Skeletal muscle cell (primary cell): ENCODE results near the gene MYO5A.

ENCODE experiments used
- DNase-seq: peaks from one replicate; pipeline ENCODE4 v3.0.0-alpha.2; 2010; ENCODE audit warnings: low read depth
- H3K4me3 ChIP-seq: 2 replicates; pipeline ENCODE4 v1.5.1; 2011; ENCODE audit warnings: low read depth, mild to moderate bottlenecking, control low read depth, low read length, moderate library complexity

The MYO5A gene

DNA sequence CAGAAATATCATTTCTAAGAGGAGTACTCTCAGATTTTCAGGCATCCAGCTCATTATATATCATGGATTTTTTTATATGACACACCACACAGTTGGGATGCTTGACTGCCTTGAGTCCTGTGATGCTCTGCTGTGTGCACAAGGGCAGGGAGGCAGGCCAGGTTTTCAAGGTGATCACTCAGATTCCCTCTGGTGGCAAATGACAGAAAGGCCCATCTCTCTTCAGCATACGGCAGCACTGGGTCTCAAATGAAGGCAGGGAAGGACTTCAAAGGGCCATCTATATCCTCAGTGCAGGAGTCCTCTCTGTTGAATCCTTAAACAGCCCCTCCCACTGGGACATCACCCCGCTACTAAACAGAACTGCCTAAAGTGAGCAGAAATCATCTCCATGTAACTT is 178.3 kb downstream of the MYO5A start:
- no peak overlapping the region for H3K4me3 ChIP-seq
- no peak for DNase-seq

DNA sequence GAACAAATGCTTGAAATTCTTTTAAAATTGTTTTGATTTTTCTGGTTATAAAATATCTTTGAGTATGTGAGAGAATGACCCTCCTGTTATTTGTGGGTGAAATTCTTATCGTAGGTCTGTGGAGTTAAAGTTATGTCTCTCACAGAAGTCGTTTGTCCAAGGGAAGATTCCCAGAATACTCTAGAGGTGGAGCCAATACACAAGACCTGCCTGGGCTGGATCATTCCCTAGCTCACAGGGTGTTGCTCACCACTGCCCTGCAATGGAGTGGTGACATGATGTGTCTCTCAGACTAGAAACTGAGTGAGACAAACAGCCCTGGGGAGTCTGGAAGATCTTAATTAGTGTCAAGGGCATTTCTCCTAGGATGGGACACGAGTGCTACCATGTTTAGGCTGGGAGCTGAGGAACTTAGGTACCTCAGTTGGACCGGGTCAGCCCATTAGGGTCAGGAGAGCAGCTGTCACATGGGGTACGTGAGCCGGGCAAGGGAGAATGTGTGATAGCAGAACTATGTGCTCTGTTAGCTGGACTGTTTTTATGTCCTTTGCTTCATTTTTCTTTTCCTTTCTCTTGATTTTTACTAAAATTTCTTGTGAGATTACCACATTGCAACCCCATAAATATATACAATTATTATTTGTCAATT is 179.5 kb downstream of the MYO5A start:
- no peak overlapping the region for H3K4me3 ChIP-seq
- no peak for DNase-seq

DNA sequence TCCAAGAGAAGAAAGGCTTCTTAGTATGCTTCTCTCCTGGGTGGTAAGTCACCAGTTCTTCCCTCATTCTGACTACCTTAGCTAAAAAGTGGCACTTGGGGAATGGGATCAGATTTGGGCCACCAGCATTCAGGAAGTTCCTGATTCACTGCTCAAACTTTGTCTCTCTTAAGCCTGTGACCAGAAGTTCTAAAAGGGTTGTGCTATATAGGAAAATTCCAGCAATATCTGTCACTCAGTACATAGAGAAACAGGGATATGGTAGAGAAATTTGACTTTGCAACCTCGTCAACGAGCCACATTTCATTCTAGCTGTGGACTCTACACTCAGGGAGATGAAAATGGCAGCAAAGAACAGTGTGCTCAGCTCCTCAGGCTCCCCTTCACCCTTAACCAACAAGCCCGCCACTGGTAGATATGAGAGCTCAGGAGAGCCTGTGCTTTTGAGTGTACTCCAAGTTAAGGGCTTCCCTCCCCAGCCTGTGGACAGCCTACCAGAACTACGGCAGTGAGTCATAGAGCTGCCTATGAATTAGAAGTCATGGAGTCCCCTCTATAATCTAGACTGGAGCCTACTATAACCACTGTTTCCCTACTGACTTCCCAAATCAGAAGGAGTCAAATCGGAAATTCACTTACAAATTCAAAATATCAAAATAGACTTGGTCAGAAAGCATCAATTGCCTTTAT is 180.5 kb downstream of the MYO5A start:
- no peak overlapping the region for H3K4me3 ChIP-seq
- no peak for DNase-seq

DNA sequence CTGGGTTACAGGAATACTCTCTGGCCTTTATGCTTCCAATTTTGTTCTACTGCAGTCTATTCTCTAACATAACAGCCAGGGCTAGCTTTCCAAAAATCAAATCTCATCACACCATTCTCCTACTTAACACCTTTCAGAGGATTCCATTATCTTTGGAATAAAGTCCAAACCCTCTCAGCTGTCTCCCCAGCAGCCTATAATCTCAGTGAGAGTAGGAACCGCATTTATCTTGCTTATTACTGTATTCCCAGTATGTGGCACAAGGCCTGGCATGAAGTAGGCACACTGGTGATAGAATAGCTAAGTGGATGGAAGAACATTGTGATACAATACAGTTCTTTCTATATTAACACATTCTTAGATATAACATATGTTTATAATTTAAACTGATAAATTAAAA is 184.1 kb downstream of the MYO5A start:
- DNase-seq: no peak
- no peak overlapping the region for H3K4me3 ChIP-seq

DNA sequence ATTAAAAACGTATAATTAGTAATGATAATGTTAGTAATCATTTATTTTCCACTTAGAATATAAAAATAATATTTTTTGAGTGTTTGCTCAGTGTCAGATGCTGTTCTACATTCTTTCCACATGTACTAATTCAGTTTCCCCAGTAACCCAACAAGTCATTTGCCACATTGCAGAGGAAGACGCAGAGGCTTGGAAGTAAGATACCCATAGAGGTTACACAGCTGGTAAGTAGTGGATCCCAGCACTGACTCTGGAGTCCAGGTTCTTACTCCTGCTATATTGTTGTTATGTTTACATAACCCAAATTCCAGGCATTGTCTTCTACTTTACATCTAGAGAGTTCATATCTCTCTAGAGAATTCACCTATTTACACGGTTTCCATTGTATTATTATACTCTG is 184.8 kb downstream of the MYO5A start:
- DNase-seq: no peak
- no peak overlapping the region for H3K4me3 ChIP-seq

DNA sequence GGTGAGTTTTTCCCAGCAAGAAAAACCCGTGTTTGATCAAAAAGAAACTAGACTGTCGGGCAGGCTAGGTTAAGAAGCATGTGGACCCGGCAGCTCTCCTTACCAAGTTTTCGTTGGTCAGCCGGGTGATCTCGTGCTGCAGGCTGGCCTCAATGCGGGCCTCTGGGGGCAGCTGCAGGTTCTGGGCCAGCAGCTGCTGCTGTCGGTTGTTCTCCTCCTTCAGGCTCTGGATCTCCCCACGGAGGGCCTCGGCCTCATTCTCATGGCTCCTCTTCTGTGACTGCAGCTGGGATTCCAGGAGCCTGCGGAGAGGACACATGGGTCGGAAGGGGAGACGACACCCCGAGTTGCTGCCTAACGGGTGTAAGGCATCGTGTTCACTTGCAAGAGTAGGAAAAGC is 188.6 kb downstream of the MYO5A start:
- H3K4me3 ChIP-seq: no peak overlapping the region
- DNase-seq: peak; percentile 16

DNA sequence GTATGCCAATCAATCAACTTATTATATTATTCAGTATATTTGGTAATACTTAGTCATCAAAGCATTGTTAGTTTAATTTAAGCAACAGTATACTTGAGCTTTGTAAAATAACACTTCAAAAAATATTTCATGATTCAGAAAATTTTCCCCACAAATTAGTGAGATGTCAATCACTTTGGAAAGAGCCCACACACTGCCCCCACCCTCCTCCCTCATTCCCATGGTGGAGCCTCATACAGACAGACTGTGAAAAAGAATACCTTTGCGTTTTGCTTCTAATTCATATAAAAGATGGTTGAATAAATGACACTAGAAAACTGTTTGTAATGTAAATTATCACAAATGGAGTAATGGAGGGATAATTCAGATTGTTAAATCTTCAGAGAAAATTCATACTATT is 189.8 kb downstream of the MYO5A start:
- H3K4me3 ChIP-seq: no peak overlapping the region
- no peak for DNase-seq

DNA sequence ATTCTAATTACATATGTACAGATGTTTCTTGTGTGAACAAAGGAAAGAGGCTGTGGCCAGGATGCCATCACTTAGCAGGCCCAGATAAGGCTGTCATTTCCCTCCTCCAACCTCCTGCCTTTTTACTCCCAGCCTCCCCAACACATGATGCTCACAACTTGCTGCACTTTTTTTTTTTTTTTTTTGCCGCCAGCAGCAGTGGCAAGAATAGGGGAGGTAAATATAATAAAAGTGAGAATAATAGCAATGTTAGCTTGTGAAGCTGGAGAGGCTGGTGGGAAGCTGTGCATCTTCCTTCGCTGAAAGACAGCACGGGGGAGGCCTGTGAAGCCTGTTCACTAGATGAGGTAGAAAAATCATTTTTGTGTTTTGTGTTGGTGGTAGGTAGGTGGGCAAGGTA is 190.6 kb downstream of the MYO5A start:
- H3K4me3 ChIP-seq: no peak overlapping the region
- no peak for DNase-seq

DNA sequence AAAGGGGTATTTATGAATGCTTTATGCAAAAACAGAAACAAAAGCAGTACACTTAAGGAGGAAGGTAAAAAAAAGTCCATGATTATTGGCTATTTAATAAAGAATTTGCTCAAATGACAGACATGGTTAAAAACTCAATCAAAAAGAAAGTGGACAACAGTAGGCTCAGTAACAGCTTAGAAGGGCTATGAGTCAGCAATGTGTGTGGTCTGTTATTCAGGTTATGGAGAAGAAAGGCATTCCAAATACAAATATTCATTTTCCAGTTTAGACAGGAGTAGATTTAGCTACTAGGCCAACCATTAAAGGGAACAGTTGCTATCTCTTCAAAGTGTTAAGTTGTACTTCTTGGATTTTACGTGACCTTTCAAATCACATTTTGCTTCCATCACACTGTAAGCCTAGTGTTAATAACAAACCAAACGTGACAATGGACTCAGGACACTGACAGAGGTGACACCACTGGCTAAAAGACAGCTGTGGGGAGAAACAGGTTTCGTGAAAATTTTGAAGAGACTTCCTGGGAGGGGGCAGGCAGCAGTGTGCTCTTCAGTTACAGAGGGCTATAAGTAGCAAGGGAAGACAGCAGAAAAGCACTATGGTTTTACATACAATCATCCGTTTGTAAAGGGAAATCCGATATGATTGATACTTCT is 191.4 kb downstream of the MYO5A start:
- no peak overlapping the region for H3K4me3 ChIP-seq
- DNase-seq: peak; percentile 34

DNA sequence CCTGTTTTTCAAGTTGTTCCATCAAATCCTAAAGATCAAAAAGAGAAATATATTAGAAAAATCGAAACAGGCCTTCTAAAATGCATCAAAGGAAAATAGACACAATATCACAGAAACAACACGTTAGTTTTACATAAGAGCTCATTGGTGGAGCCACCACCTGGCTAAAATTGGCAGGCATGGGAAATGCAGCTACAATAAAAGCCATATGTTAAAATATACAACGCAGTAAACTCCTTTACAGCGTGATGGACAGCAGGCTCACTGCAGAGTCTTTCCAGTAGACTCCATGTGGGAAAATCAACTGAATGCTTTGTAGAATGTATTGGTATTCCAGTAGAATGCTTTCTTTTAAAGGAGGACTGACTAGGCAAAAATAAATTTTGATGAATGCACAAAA is 192.2 kb downstream of the MYO5A start:
- DNase-seq: no peak

DNA sequence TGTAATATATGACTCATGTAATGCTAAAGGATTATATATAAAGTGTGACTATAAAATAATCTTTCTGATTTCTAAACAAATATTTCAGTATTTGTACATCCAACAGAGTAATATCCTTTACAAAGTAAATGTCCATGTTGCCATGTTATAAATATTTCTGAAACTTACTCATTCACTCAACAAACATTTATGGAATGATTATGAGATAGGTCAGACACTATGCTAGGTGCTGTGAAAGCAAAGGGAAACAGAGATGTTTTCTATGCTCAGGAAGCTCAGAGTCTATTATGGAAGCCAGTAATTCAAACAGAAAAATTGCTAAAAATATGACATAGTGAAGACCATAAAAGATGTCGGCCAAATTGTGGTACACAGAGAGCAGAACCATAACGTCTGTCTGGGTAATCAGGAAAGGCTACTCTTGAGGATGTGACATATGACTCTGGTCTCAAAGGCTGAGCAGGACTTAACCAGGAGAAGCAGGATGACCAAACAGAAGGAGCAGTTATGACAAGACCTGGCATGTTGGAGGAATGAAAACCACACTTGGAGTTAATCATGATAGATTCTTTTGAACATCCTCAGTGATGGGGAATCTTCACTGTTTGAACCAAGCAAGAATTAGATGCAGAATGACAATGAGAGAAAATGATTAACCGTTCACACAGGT is 194.1 kb downstream of the MYO5A start:
- DNase-seq: no peak
- no peak overlapping the region for H3K4me3 ChIP-seq

More for the DNA sequence above, 192.2 kb downstream of the MYO5A start:
- no peak overlapping the region for H3K4me3 ChIP-seq

DNA sequence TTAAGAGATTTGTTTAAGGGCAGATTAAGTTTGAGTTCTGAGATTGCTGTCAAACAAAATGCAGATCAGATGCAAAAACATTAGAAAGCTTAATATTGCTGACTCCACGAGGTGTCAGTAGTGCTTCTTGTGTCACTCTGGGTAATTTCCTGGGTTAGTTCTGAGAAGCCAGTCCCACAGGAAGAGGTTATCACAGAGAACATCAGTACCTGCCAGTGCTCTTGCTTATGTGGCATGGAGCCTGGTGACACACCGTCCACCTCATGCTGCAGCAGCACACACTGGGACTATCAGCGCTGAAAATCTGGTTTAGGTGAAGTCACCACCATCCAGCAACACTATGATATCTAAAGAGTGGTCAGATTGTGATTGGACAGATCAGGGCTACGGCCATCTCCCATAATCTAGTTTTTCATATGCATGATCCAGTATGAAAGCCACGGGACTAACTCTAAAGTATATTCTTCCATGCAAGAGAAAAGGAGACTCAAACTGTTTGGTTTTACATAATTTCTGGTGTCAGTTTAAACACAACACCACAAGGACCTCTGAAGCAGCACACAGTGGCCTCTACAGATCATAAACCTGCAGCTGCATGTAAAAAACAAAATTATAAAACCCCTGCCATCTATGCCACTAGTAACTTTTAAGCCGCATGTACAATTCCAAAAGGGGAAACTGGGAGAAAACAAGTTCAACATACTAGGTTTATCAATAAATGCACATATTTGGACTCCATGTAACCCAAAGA is 197.0 kb downstream of the MYO5A start:
- DNase-seq: no peak
- H3K4me3 ChIP-seq: no peak overlapping the region

DNA sequence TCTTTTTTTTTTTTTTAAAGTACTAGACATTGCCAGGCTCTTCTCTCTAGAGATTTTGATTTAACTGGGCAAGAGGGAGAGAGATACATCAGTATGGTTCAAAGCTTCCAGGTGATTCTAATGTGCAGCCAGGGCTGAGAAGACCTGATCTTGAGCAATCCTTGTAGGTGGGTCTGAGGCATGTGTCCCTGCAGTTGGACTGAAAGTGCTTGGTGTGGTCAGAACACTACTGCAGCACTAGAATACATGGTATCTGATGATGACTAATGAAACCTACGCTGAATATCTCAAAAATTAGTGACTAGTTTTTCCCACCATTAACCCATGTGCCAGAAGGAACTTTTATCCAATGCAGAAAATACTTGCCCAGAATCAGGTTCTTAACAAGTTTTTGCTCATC is 198.7 kb downstream of the MYO5A start:
- no peak for DNase-seq
- H3K4me3 ChIP-seq: no peak overlapping the region

DNA sequence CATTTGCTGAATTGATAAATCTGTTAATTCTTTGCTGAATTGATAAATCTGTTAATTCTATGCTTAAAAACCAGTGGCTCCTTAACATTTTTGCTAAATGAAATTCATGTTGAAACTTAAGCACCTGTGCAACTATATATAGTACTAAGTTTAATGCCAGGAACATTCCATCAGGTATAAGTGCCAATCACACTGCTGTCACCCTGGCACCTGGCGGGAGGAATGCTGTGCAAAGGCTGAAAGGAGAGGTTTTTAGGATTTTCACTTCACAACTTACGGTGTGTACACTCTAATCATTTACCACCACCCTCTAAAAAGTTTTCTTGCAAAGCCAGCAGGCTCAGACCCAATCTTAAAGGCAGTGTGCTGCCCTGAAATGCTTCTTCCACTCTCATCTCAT is 199.5 kb downstream of the MYO5A start:
- DNase-seq: no peak

DNA sequence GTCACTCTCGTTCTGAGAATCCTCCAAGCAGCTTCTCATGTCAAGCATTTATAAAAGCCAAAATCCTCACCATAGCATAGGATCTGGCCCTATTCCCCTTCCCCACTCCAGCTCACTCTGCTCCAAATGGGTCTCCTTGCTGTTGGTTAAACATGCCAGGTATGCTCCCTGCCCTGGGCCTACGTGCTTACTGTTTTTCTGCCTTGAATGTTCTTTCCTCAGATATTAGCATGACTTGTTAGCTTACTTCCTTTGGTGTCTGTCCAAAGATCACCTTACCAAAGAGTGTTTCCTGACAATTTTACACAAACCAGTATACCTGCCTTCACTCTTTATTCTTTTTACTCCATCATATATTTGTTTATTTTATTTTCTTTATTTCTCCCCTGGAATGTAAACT is 200.0 kb downstream of the MYO5A start:
- H3K4me3 ChIP-seq: no peak overlapping the region
- no peak for DNase-seq

More for the DNA sequence above, 199.5 kb downstream of the MYO5A start:
- no peak overlapping the region for H3K4me3 ChIP-seq

DNA sequence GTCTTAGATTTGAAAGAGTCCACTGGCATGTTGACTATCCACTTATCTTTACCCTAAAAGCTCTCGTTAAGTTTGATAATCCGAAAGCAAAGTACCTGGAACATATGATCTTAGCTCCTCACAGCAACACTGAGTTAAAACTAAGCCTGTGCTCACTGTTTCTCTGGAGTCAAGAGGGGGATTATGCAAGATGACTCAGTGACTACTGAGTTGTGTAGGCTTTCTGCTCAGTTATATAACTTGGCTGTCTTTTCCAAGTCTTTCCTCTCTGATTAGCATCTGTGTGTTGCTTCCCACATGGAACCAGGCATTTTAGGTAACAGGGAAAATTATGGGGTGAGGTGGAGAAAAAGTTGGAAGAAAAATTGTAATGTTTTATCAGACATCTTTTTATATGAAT is 201.9 kb downstream of the MYO5A start:
- DNase-seq: no peak
- H3K4me3 ChIP-seq: no peak overlapping the region

DNA sequence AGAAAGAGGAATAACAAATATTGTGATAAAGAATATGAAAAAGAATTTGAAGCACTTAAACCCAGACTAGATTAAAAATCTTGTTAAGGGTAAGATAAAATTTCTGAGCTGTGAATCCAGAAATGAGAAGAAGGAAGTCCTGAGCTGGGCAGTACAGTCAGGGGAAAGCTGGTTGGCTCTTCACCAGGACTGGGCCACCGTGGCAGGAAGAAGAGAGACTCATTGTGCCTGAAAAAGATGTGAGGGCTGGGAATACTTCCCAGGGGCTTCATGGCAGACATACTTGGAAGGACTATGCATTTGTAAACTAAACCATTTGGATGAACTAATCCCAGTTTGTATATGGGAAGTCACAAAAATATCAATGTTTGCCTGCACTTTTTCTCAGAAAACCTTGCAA is 204.6 kb downstream of the MYO5A start:
- no peak for DNase-seq

DNA sequence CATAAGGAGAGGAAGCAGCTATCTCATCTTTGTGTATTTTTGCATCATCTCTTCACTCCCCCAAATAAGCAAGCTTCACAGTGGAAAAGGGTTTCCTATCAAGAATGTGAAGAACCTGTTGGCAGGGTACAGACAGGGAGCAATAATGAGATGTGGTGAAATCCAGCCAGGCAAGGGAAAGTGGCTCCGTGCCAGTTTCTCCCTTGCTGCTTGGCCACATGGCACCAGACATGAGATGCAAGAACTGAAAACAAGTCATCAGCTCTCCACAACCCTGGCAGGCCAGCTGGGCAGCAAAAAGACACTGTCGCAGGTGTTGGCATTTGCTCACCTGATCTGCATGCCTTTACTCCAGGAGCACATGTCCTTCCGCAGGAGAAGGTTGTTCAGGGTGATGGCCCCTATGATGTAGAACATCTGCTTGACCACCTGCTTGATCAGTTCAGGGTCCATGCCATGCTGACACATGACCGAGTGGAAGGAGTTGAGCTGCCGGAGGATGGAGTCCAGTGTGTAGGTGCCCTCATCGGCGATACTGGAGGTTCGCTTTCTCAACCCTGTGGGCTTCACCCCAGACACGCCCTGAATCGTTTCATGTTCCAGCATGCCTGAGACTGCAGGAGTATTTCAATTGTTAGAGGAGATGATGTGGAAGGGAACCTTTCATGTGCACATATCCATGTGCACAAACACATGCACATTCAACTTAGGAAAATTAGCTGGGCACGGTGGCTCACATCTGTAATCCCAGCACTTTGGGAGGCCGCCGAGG is 209.8 kb downstream of the MYO5A start:
- no peak for DNase-seq
- H3K4me3 ChIP-seq: no peak overlapping the region

More for the DNA sequence above, 204.6 kb downstream of the MYO5A start:
- H3K4me3 ChIP-seq: no peak overlapping the region

DNA sequence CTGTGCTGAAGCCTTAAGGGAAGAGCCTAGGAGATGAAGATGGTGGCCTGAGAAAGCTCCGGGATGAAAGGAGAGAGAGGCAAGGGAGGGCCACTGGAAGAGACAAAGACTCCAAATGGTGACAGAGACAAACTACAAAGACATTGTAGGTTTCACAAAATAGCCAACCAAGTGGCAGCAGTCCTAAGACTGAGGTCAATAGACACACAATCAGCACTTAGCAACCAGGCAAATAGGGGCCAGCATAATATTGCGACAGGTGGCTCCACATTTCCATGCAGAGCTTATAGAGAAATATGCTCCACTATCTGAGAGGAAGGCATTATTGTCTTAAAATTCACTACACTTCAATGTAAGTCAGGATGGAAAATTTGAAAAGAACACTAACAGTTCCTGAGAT is 211.0 kb downstream of the MYO5A start:
- H3K4me3 ChIP-seq: no peak overlapping the region
- no peak for DNase-seq
